ENCODE results near the gene RASL11B.

RASL11B gene

GRCh38 chr4:52861171-52861823 lies 820 bp upstream of the RASL11B start:
- DNase-seq: no peak
- peaks cover 32% of the 10 kb centered on the region for H3K27me3 ChIP-seq (ENCODE audit: insufficient read depth, low read depth, severe bottlenecking)
- no peak overlapping the region for H3K27ac ChIP-seq
- peak overlapping the region; percentile 50 for H3K4me3 ChIP-seq (ENCODE audit: low read depth, low read length)
- H3K36me3 ChIP-seq: no peaks in the 10 kb centered on the region
- H3K9me3 ChIP-seq (ENCODE audit: severe bottlenecking): peaks cover 5% of the 10 kb centered on the region
- TF ChIP-seq CTCF (IDR thresholded peaks at IDR 0.05; ENCODE audit: low read depth, low read length): no peak

DNA sequence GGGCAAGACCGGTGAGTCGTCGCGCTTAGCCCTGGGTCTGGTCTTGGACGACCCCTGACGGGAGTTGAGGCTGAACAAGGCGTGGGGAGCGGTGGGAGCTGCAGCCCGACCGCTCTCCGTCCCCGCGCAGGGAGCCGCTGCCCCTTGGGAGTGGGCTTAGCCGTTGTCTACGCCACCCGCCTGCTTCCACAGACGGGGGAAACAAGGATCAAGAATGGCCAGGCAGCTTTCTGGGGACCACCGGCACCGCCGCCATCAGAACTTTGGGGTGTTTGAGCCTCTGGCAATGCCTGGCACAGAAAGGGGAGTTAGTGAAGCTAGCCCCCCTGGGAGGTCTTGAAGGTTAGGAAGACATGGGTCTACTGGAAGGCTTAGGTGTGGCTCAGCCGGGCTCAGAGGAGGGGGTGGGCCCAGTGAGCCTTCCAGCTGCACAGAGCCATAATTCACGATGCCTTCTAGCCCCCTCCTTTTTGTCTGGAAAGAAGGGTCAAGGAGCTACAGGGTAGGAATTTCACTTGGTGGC lies 583 bp downstream of the RASL11B start:
- TF ChIP-seq CTCF (IDR thresholded peaks at IDR 0.05; ENCODE audit: low read depth, low read length): no peak
- Histone ChIP-seq H3K4me3 (ENCODE audit: low read depth, low read length) (no peak overlapping the region), H3K27ac (no peak overlapping the region), H3K36me3 (no peaks in the 10 kb centered on the region), H3K9me3 (ENCODE audit: severe bottlenecking) (peaks cover 5% of the 10 kb centered on the region), H3K27me3 (ENCODE audit: insufficient read depth, low read depth, severe bottlenecking) (peaks cover 32% of the 10 kb centered on the region)
- no peak for DNase-seq

- Histone ChIP-seq H3K27ac (no peak overlapping the region), H3K27me3 (ENCODE audit: insufficient read depth, low read depth, severe bottlenecking) (peaks cover 32% of the 10 kb centered on the region), H3K36me3 (no peaks in the 10 kb centered on the region), H3K9me3 (ENCODE audit: severe bottlenecking) (peaks cover 5% of the 10 kb centered on the region), H3K4me3 (ENCODE audit: low read depth, low read length) (no peak overlapping the region)
- no peak for TF ChIP-seq CTCF (IDR thresholded peaks at IDR 0.05; ENCODE audit: low read depth, low read length)
- DNase-seq: no peak
Measured at GRCh38 chr4:52863324-52863723, 1.2 kb downstream of the RASL11B start.

- Histone ChIP-seq H3K4me3 (ENCODE audit: low read depth, low read length) (no peak overlapping the region), H3K27ac (no peak overlapping the region), H3K9me3 (ENCODE audit: severe bottlenecking) (peaks cover 5% of the 10 kb centered on the region), H3K27me3 (ENCODE audit: insufficient read depth, low read depth, severe bottlenecking) (peaks cover 31% of the 10 kb centered on the region), H3K36me3 (no peaks in the 10 kb centered on the region)
- TF ChIP-seq CTCF (IDR thresholded peaks at IDR 0.05; ENCODE audit: low read depth, low read length): no peak
- DNase-seq: no peak
Measured at GRCh38 chr4:52864793-52865192, 2.7 kb downstream of the RASL11B start.

- Histone ChIP-seq H3K27ac (no peak overlapping the region), H3K9me3 (ENCODE audit: severe bottlenecking) (peaks cover 5% of the 10 kb centered on the region), H3K27me3 (ENCODE audit: insufficient read depth, low read depth, severe bottlenecking) (peaks cover 26% of the 10 kb centered on the region), H3K4me3 (ENCODE audit: low read depth, low read length) (no peak overlapping the region), H3K36me3 (no peaks in the 10 kb centered on the region)
- no peak for DNase-seq
- TF ChIP-seq CTCF (IDR thresholded peaks at IDR 0.05; ENCODE audit: low read depth, low read length): no peak
Measured at GRCh38 chr4:52865300-52865699, 3.2 kb downstream of the RASL11B start.

- DNase-seq: no peak
- Histone ChIP-seq H3K27ac (no peak overlapping the region), H3K4me3 (ENCODE audit: low read depth, low read length) (no peak overlapping the region), H3K27me3 (ENCODE audit: insufficient read depth, low read depth, severe bottlenecking) (peaks cover 12% of the 10 kb centered on the region), H3K36me3 (no peaks in the 10 kb centered on the region), H3K9me3 (ENCODE audit: severe bottlenecking) (peaks cover 5% of the 10 kb centered on the region)
- no peak for TF ChIP-seq CTCF (IDR thresholded peaks at IDR 0.05; ENCODE audit: low read depth, low read length)
Measured at GRCh38 chr4:52866734-52867133, 4.6 kb downstream of the RASL11B start.
